HepG2 (cell line): Measurements from ENCODE around the gene PITX3. TPM values are rescaled to one million over a fixed set of nuclear protein-coding genes. Genes with fewer than 3 reads are reported as not detected.

Experiments
- PHF8 ChIP-seq: sonication (generic); formaldehyde crosslinking; IDR thresholded peaks from 2 replicates; pipeline ENCODE4 v1.5.0; 2020; ENCODE audit warnings: missing genetic modification reagents
- POLR2AphosphoS5 ChIP-seq: IDR thresholded peaks from 2 replicates; pipeline ENCODE4 v1.6.1; 2012; ENCODE audit warnings: low read depth, low read length
- THAP11 ChIP-seq: IDR thresholded peaks from 2 replicates; pipeline ENCODE4 v1.6.1; 2016; ENCODE audit warnings: missing biosample characterization, missing genetic modification reagents
- XRCC5 ChIP-seq: fragments of 200-400 bp; formaldehyde crosslinking; optimal IDR thresholded peaks from 2 replicates; pipeline ENCODE3; 2017; ENCODE audit warnings: mild to moderate bottlenecking, low read length
- ZBTB40 ChIP-seq, 2 experiments: fragments of 450-650 bp in 1 of 2; sonication (generic) in 1 of 2; formaldehyde crosslinking in 1 of 2; IDR thresholded peaks; 2 replicates each; pipeline versions ENCODE4 v1.6.1 to v1.8.0; 2016 to 2022; ENCODE audit warnings: antibody characterized with exemption in 1 of 2, mild to moderate bottlenecking in 1 of 2, missing genetic modification reagents in 1 of 2
- ZGPAT ChIP-seq: IDR thresholded peaks from 2 replicates; pipeline ENCODE4 v1.6.1; 2016; ENCODE audit warnings: mild to moderate bottlenecking
- ZNF775 ChIP-seq: sonication (generic); formaldehyde crosslinking; IDR thresholded peaks from 2 replicates; pipeline ENCODE4 v1.4.0; 2020; ENCODE audit warnings: missing genetic modification reagents, mild to moderate bottlenecking, moderate library complexity, borderline replicate concordance
- ZNF841 ChIP-seq: sonication (generic); formaldehyde crosslinking; IDR thresholded peaks from 2 replicates; pipeline ENCODE4 v1.8.1; 2023; ENCODE audit warnings: missing genetic modification reagents, borderline replicate concordance
- polyA plus RNA-seq, 8 experiments: library from polyadenylated mRNA; depleted of rRNA in 3 of 8; stranded (reverse) in 7 of 8; unstranded in 1 of 8; fragments of >200 nt; fragmentation: Illumina TruSeq in 4 of 8; extraction: Trizol in 4 of 8; gene quantifications; 2 replicates each; pipeline versions ENCODE4 v1.2.1 to v1.2.3, GENCODE V29; 2011 to 2016; ENCODE audit warnings: low read depth in 4 of 8, missing spikeins in 1 of 8, mixed read lengths in 1 of 8; ENCODE audit not compliant: insufficient read depth in 1 of 8
- total RNA-seq, 5 experiments: library from RNA; depleted of rRNA; stranded (reverse); fragments of >200 nt; fragmentation: Illumina TruSeq; extraction: Trizol; gene quantifications; 2 replicates each; pipeline ENCODE4 v1.2.3, GENCODE V29; 2016; ENCODE audit warnings: low read depth in 1 of 5
- TF ChIP-seq, protein P1 (sequence below): sonication (generic); formaldehyde crosslinking; IDR thresholded peaks from 2 replicates; pipeline ENCODE4 v1.4.0; 2020; ENCODE audit warnings: missing genetic modification reagents, borderline replicate concordance
- TF ChIP-seq, protein P2 (sequence below): sonication (generic); formaldehyde crosslinking; IDR thresholded peaks from 2 replicates; pipeline ENCODE4 v1.4.0; 2020; ENCODE audit warnings: mild to moderate bottlenecking, missing genetic modification reagents

PITX3 gene
- total and polyA plus RNA-seq, 2 of the 13 experiments (the other 11 are each of a cell fraction or from before 2014, with no cell fraction given), result not detected

GRCh38 chr10:102245082-102245931 is 4.0 kb upstream of the PITX3 start, which contains the start of gene GBF1 (continued):
- TF ChIP-seq XRCC5 (peak; percentile 78), PHF8 (peak; percentile 97), THAP11 (CRISPR knock-in tag) (peak; percentile 86), POLR2AphosphoS5 (peak; percentile 90), ZNF841 (CRISPR knock-in tag) (no peak), ZBTB40 (IDR thresholded peaks at IDR 0.05) (no peak), ZBTB40 (CRISPR knock-in tag; IDR thresholded peaks at IDR 0.05) (peak; percentile 62; the same call in 1 of the 2 replicates), ZGPAT (CRISPR knock-in tag) (peak; percentile 80), ZNF775 (CRISPR knock-in tag) (no peak)
- TF ChIP-seq, protein P1, sequence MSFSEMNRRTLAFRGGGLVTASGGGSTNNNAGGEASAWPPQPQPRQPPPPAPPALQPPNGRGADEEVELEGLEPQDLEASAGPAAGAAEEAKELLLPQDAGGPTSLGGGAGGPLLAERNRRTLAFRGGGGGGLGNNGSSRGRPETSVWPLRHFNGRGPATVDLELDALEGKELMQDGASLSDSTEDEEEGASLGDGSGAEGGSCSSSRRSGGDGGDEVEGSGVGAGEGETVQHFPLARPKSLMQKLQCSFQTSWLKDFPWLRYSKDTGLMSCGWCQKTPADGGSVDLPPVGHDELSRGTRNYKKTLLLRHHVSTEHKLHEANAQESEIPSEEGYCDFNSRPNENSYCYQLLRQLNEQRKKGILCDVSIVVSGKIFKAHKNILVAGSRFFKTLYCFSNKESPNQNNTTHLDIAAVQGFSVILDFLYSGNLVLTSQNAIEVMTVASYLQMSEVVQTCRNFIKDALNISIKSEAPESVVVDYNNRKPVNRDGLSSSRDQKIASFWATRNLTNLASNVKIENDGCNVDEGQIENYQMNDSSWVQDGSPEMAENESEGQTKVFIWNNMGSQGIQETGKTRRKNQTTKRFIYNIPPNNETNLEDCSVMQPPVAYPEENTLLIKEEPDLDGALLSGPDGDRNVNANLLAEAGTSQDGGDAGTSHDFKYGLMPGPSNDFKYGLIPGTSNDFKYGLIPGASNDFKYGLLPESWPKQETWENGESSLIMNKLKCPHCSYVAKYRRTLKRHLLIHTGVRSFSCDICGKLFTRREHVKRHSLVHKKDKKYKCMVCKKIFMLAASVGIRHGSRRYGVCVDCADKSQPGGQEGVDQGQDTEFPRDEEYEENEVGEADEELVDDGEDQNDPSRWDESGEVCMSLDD (CRISPR knock-in tag), result no peak
- TF ChIP-seq, protein P2, sequence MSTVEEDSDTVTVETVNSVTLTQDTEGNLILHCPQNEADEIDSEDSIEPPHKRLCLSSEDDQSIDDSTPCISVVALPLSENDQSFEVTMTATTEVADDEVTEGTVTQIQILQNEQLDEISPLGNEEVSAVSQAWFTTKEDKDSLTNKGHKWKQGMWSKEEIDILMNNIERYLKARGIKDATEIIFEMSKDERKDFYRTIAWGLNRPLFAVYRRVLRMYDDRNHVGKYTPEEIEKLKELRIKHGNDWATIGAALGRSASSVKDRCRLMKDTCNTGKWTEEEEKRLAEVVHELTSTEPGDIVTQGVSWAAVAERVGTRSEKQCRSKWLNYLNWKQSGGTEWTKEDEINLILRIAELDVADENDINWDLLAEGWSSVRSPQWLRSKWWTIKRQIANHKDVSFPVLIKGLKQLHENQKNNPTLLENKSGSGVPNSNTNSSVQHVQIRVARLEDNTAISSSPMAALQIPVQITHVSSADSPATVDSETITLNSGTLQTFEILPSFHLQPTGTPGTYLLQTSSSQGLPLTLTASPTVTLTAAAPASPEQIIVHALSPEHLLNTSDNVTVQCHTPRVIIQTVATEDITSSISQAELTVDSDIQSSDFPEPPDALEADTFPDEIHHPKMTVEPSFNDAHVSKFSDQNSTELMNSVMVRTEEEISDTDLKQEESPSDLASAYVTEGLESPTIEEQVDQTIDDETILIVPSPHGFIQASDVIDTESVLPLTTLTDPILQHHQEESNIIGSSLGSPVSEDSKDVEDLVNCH (CRISPR knock-in tag), result no peak
